K562 (cell line): ENCODE measurements around the gene PITPNC1. TPM values are rescaled to one million over a fixed set of nuclear protein-coding genes. Genes with fewer than 3 reads are reported as not detected.

Experiments
- ATAC-seq: fragments of 200-7000 bp; cut with Tn5 transposase; 3 replicates; pipeline ENCODE4 v1.9.1; 2020; ENCODE audit warnings: moderate library complexity
- BruUV-seq: library from RNA; stranded (reverse); fragments of 400-500 nt; replicated peaks from 2 replicates; lab custom pipeline; 2021; lab: Mats Ljungman, UMichigan
- CTCF ChIA-PET: fragments of 300-600 bp; formaldehyde crosslinking; extraction: SDS; loops from one replicate; lab custom pipeline; 2021; ENCODE audit warnings: low intra/inter-chr PET ratio; lab: Yijun Ruan, JAX
- POLR2A ChIA-PET: fragments of 300-600, 350-650 bp; sonication (Branson Sonifier 250); formaldehyde crosslinking; extraction: SDS; loops from one replicate; lab custom pipeline; 2021; ENCODE audit warnings: antibody characterized with exemption, inconsistent platforms; lab: Yijun Ruan, JAX
- DNase-seq, 4 experiments: peaks; one replicate each; pipeline versions ENCODE4 v3.0.0 to v3.0.0-alpha.2; 2011 to 2018; ENCODE audit warnings: low spot score in 3 of 4, mixed read lengths in 3 of 4; ENCODE audit errors: extremely low read depth in 1 of 4
- FAIRE-seq: peaks from 2 replicates; lab custom pipeline; 2011; peaks lifted over from hg19 to GRCh38; lab: Jason Lieb, UNC
- H2AFZ ChIP-seq: 2 replicates; pipeline ENCODE4 v1.6.0; 2011; ENCODE audit warnings: low read depth, low read length, control low read depth, inconsistent platforms
- H3K27ac ChIP-seq: fragments of 200-600 bp; 3 replicates; pipeline ENCODE4 v1.8.0; 2011; ENCODE audit warnings: low read depth, mild to moderate bottlenecking, control low read depth, inconsistent platforms, low read length, moderate library complexity, mixed read lengths; ENCODE audit errors: extremely low read depth
- H3K27me3 ChIP-seq, 2 experiments: fragments of 300-600 bp in 1 of 2; 2 replicates in 1 of 2; 3 replicates in 1 of 2; pipeline versions ENCODE4 v1.6.0 to v1.8.0; 2011; ENCODE audit warnings: inconsistent platforms in 2 of 2, low read length in 2 of 2, mild to moderate bottlenecking in 1 of 2, mixed read lengths in 1 of 2, moderate library complexity in 1 of 2; ENCODE audit not compliant: control insufficient read depth in 2 of 2, insufficient read depth in 2 of 2
- H3K36me3 ChIP-seq: fragments of 300-600 bp; 3 replicates; pipeline ENCODE4 v1.8.0; 2011; ENCODE audit warnings: mild to moderate bottlenecking, low read length, inconsistent platforms; ENCODE audit not compliant: control insufficient read depth, insufficient read depth
- H3K4me1 ChIP-seq, 2 experiments: fragments of 200-600 bp in 1 of 2; replicated peaks in 1 of 2; 2 replicates in 1 of 2; 3 replicates in 1 of 2; pipeline versions ENCODE4 v1.5.1 to v1.8.0; 2011; ENCODE audit warnings: inconsistent platforms in 2 of 2, low read length in 2 of 2, mild to moderate bottlenecking in 1 of 2, mixed read lengths in 1 of 2, moderate library complexity in 1 of 2; ENCODE audit not compliant: control insufficient read depth in 2 of 2, insufficient read depth in 2 of 2
- H3K4me2 ChIP-seq: 2 replicates; pipeline ENCODE4 v1.6.1; 2011; ENCODE audit warnings: low read length, control low read depth, inconsistent platforms, mixed read lengths; ENCODE audit not compliant: insufficient read depth
- H3K4me3 ChIP-seq: fragments of 200-600 bp; sonication (generic), shearing (Covaris generic); 2 replicates; pipeline ENCODE4 v1.5.1; 2016; ENCODE audit warnings: control low read depth, inconsistent platforms
- H3K79me2 ChIP-seq: fragments of 200-600 bp; 3 replicates; pipeline ENCODE4 v1.8.0; 2011; ENCODE audit warnings: low read length, inconsistent platforms; ENCODE audit not compliant: control insufficient read depth, insufficient read depth
- H3K9ac ChIP-seq, 2 experiments: 2 replicates each; pipeline versions ENCODE4 v1.6.0 to v1.6.1; 2011; ENCODE audit warnings: low read depth in 2 of 2, low read length in 2 of 2, control low read depth in 1 of 2, inconsistent platforms in 1 of 2, mild to moderate bottlenecking in 1 of 2, mixed read lengths in 1 of 2; ENCODE audit not compliant: insufficient read depth in 1 of 2
- H3K9me1 ChIP-seq: one replicate; pipeline ENCODE4 v1.6.0; 2011; ENCODE audit warnings: inconsistent platforms, mild to moderate bottlenecking, low read length, moderate library complexity; ENCODE audit not compliant: control insufficient read depth, insufficient read depth
- H3K9me3 ChIP-seq: replicated peaks from 2 replicates; pipeline ENCODE4 v1.5.1; 2011; ENCODE audit warnings: low read depth, low read length, inconsistent platforms; ENCODE audit not compliant: control insufficient read depth, insufficient read depth
- H4K20me1 ChIP-seq: replicated peaks from 2 replicates; pipeline ENCODE4 v1.6.1; 2011; ENCODE audit warnings: low read length, inconsistent platforms, mixed read lengths; ENCODE audit not compliant: control insufficient read depth, insufficient read depth
- E2F3 ChIP-seq: fragments of 250-450 bp; sonication (Bioruptor Pico); IDR thresholded peaks from 2 replicates; pipeline ENCODE4 v1.4.0; 2020; ENCODE audit warnings: mild to moderate bottlenecking
- EZH2 ChIP-seq: IDR thresholded peaks from 2 replicates; pipeline ENCODE4 v1.6.1; 2012; ENCODE audit warnings: low read depth, mild to moderate bottlenecking, inconsistent platforms, low read length, borderline replicate concordance
- KDM2B ChIP-seq: fragments of 250-450 bp; sonication (Bioruptor Pico); IDR thresholded peaks from 2 replicates; pipeline ENCODE4 v1.8.0; 2021; ENCODE audit warnings: mild to moderate bottlenecking, moderate library complexity
- MEIS2 ChIP-seq: fragments of 450-650 bp; IDR thresholded peaks from 2 replicates; pipeline ENCODE4 v1.6.1; 2014; ENCODE audit warnings: mild to moderate bottlenecking; ENCODE audit not compliant: partially characterized antibody
- WGBS: fragments of 100-300 bp; shearing (Covaris generic); methylation state at CpG from one replicate; pipeline ENCODE4 v1.1.6; 2016; ENCODE audit warnings: low coverage, mixed read lengths; ENCODE audit not compliant: insufficient coverage; ENCODE audit errors: missing lambda C conversion rate; 5-methylcytosine and 5-hydroxymethylcytosine counted together
- in situ Hi-C: fragments of 300-500 bp; cut with MboI; formaldehyde crosslinking; loops from 4 replicates; pipeline ENCODE4 v1.15.0; 2018; ENCODE audit warnings: inconsistent platforms, mixed read lengths
- intact Hi-C: fragments of 100-400 bp; cut with micrococcal nuclease; formaldehyde crosslinking; loops from 2 replicates; pipeline ENCODE4 v1.14.2; 2022
- polyA plus RNA-seq, 8 experiments: library from polyadenylated mRNA; depleted of rRNA in 4 of 8; stranded (reverse) in 5 of 8; unstranded in 3 of 8; fragments of >200 nt; fragmentation: Nextera tagmentation in 2 of 8; fragmentation: Illumina TruSeq in 1 of 8; extraction: Ambion mirVana in 2 of 8; extraction: Trizol in 1 of 8; gene quantifications; 2 replicates each; pipeline versions ENCODE4 v1.2.1 to v1.2.3, GENCODE V29; 2011 to 2014; ENCODE audit warnings: inconsistent platforms in 1 of 8, missing spikeins in 1 of 8
- total RNA-seq, 7 experiments: library from RNA; depleted of rRNA in 6 of 7; stranded (reverse); fragments of >200 nt in 6 of 7; fragmentation: Illumina TruSeq in 2 of 7; extraction: Trizol in 2 of 7; gene quantifications; 2 replicates each; pipeline versions ENCODE4 v1.2.1 to v1.2.3, GENCODE V29; 2011 to 2021; ENCODE audit warnings: low replicate concordance in 1 of 7
- TF ChIP-seq, protein P1 (sequence below): fragments of 200-800 bp; sonication (Bioruptor generic); IDR thresholded peaks from 2 replicates; pipeline ENCODE4 v1.6.1; 2017; ENCODE audit warnings: missing genetic modification characterization, missing compliant biosample characterization
- TF ChIP-seq, protein P2 (sequence below): fragments of 450-650 bp; IDR thresholded peaks from 2 replicates; pipeline ENCODE4 v1.6.1; 2016
- TF ChIP-seq, protein P3 (sequence below): fragments of 250-450 bp; sonication (Bioruptor Pico); IDR thresholded peaks from 2 replicates; pipeline ENCODE4 v1.5.0; 2021
- TF ChIP-seq, protein P4 (sequence below), 2 experiments: IDR thresholded peaks in 1 of 2; conservative IDR thresholded peaks in 1 of 2; 2 replicates each; pipeline ENCODE4 v1.6.1; 2016; ENCODE audit warnings: low read depth in 2 of 2, mild to moderate bottlenecking in 1 of 2, missing compliant biosample characterization in 1 of 2, missing genetic modification characterization in 1 of 2, moderate library complexity in 1 of 2

Gene PITPNC1
- total and polyA plus RNA-seq, 9 of the 15 experiments (the other 6 are each of a cell fraction or from before 2014, with no cell fraction given), result 0.11 to 1.1 (median 0.65) TPM

DNA sequence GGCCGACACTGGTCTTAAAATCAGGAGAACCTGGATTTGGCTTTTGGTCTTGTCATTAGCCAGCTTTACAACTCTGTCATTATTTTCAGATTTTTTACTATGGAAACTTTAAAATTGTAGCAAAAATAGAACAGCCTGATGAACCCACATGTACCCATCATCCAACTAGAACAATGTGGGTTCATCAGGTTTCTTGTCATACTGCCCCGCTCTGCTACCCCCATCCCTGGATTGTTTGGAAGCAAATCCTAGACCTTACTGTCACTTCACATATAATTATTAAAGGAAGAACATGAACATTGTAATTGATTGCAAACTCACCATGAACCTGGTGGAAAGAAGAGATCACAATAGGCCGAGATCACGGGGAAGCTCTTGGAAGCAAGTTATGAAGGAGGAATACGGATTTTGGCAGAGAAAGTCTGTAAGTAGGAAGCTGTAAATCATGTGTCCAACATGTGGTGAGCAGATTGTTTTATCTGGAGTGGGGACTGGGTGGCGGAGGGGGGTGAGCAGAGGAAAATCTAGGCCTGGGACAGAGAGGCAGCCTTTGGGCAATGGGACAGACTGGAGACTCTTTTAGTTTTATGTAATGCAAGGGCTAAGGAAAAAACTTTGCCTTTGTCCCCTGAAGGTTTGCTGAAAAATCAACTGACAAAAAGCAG is 67.0 kb downstream of the PITPNC1 start:
- H3K4me2 ChIP-seq, result no peak overlapping the region
- no peak for ATAC-seq
- no peaks in the 10 kb centered on the region for H3K4me1 ChIP-seq
- in situ Hi-C loops, result no loop called here
- H3K27ac ChIP-seq, result no peak overlapping the region
- H3K9me1 ChIP-seq, result no peaks in the 10 kb centered on the region
- no peak overlapping the region for H3K4me3 ChIP-seq
- H3K79me2 ChIP-seq, result no peaks in the 10 kb centered on the region
- no peak overlapping the region for H3K9ac ChIP-seq
- intact Hi-C loops, result no loop called here
- no TSS peak for BruUV-seq
- no peak for DNase-seq
- ChIA-PET POLR2A (no interaction called here), CTCF (no interaction called here)
- TF ChIP-seq, protein P1, sequence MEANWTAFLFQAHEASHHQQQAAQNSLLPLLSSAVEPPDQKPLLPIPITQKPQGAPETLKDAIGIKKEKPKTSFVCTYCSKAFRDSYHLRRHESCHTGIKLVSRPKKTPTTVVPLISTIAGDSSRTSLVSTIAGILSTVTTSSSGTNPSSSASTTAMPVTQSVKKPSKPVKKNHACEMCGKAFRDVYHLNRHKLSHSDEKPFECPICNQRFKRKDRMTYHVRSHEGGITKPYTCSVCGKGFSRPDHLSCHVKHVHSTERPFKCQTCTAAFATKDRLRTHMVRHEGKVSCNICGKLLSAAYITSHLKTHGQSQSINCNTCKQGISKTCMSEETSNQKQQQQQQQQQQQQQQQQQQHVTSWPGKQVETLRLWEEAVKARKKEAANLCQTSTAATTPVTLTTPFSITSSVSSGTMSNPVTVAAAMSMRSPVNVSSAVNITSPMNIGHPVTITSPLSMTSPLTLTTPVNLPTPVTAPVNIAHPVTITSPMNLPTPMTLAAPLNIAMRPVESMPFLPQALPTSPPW (CRISPR knock-in tag), result peak; percentile 71
- TF ChIP-seq KDM2B (no peak), MEIS2 (peak; percentile 71), E2F3 (CRISPR knock-in tag) (no peak), EZH2 (no peak)
- TF ChIP-seq, protein P2, sequence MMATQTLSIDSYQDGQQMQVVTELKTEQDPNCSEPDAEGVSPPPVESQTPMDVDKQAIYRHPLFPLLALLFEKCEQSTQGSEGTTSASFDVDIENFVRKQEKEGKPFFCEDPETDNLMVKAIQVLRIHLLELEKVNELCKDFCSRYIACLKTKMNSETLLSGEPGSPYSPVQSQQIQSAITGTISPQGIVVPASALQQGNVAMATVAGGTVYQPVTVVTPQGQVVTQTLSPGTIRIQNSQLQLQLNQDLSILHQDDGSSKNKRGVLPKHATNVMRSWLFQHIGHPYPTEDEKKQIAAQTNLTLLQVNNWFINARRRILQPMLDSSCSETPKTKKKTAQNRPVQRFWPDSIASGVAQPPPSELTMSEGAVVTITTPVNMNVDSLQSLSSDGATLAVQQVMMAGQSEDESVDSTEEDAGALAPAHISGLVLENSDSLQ, result peak; percentile 63
- TF ChIP-seq, protein P3, sequence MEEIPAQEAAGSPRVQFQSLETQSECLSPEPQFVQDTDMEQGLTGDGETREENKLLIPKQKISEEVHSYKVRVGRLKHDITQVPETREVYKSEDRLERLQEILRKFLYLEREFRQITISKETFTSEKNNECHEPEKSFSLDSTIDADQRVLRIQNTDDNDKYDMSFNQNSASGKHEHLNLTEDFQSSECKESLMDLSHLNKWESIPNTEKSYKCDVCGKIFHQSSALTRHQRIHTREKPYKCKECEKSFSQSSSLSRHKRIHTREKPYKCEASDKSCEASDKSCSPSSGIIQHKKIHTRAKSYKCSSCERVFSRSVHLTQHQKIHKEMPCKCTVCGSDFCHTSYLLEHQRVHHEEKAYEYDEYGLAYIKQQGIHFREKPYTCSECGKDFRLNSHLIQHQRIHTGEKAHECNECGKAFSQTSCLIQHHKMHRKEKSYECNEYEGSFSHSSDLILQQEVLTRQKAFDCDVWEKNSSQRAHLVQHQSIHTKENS (CRISPR knock-in tag), result no peak
- TF ChIP-seq, protein P4, sequence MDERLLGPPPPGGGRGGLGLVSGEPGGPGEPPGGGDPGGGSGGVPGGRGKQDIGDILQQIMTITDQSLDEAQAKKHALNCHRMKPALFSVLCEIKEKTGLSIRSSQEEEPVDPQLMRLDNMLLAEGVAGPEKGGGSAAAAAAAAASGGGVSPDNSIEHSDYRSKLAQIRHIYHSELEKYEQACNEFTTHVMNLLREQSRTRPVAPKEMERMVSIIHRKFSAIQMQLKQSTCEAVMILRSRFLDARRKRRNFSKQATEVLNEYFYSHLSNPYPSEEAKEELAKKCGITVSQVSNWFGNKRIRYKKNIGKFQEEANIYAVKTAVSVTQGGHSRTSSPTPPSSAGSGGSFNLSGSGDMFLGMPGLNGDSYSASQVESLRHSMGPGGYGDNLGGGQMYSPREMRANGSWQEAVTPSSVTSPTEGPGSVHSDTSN (CRISPR knock-in tag; IDR thresholded peaks at IDR 0.05; ENCODE audit: low read depth), result no peak
- TF ChIP-seq, protein P4 (tag; conservative IDR thresholded peaks at IDR 0.05; ENCODE audit: low read depth), result peak; percentile 74
- FAIRE-seq, result no peak
- no peaks in the 10 kb centered on the region for H4K20me1 ChIP-seq
- no peak overlapping the region for H2AFZ ChIP-seq
- 2% methylated on average over 6 of the region's 6 CpGs for WGBS
- H3K9me3 ChIP-seq, result no peaks in the 10 kb centered on the region
- peaks cover 38 to 67% of the 10 kb centered on the region in 2 experiments for H3K27me3 ChIP-seq
- no peaks in the 10 kb centered on the region for H3K36me3 ChIP-seq
